GM23248 (cell line): ENCODE data around the gene LRRC9.

Source experiments
- EZH2 ChIP-seq: fragments of 200-600 bp; sonication (generic); IDR thresholded peaks from 2 replicates; pipeline ENCODE4 v1.6.1; 2018; ENCODE audit warnings: antibody characterized with exemption, mild to moderate bottlenecking; ENCODE audit not compliant: insufficient read depth, poor library complexity, severe bottlenecking
- EZH2phosphoT487 ChIP-seq: fragments of 200-600 bp; sonication (generic); IDR thresholded peaks from 2 replicates; pipeline ENCODE4 v1.6.1; 2018; ENCODE audit warnings: antibody characterized with exemption, moderate library complexity, mild to moderate bottlenecking, low read depth; ENCODE audit not compliant: insufficient read depth

- TF ChIP-seq EZH2 (no peak), EZH2phosphoT487 (no peak)
Observed at GRCh38 chr14:60021619-60022018, 101.7 kb downstream of the LRRC9 start.
